Measurements from ENCODE around the gene SLC16A14. TPM values are rescaled to one million over a fixed set of nuclear protein-coding genes. Genes with fewer than 3 reads are reported as not detected.

Gene SLC16A14
- total and polyA plus RNA-seq, 10 of the 15 experiments (the other 5 are each of a cell fraction or from before 2014, with no cell fraction given) = 0.87 to 6.4 (median 4.1) TPM; not detected in 1

DNA sequence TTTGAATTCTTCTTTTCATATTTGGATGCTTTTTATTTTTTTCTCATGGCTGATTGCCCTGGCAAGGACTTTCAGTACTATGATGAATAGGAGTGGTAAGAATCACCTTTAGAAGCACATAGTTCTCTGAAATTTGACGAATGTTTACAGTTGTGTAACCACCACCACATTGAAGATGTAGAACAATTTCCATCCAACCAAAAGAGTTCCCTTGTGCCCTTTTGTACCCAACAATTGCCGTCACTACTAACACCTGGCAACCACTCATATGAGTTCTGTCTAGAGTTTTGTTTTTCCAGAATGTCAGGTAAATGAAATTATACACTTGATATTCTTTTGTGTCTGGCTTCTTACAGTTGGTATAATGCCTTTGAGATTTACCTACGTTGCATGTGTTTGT lies 28.7 kb upstream of the SLC16A14 start:
- Histone ChIP-seq H3K4me3 (no peak overlapping the region), H2AFZ (ENCODE audit: control insufficient read depth, low read depth, low read length) (no peak overlapping the region), H4K20me1 (ENCODE audit: control insufficient read depth, insufficient read depth) (no peaks in the 10 kb centered on the region), H3K4me1 (ENCODE audit: control insufficient read depth, insufficient read depth, low read length) (no peaks in the 10 kb centered on the region), H3K27ac (ENCODE audit: control insufficient read depth, insufficient read depth) (no peak overlapping the region), H3K9me3 (replicated peaks; ENCODE audit: control insufficient read depth, insufficient read depth, low read length) (no peaks in the 10 kb centered on the region), H3K36me3 (ENCODE audit: control insufficient read depth in 2 of 2, insufficient read depth in 2 of 2, low read length in 1 of 2) (no peaks in the 10 kb centered on the region), H3K4me2 (ENCODE audit: control insufficient read depth, insufficient read depth) (no peak overlapping the region), H3K9ac (ENCODE audit: control insufficient read depth, insufficient read depth, low read length) (no peak overlapping the region), H3K27me3 (replicated peaks in 1 of 2; ENCODE audit: control insufficient read depth in 2 of 2, insufficient read depth in 2 of 2, low read length in 1 of 2) (no peaks in the 10 kb centered on the region), H3K79me2 (ENCODE audit: control insufficient read depth, insufficient read depth, low read length) (no peaks in the 10 kb centered on the region)
- ATAC-seq = no peak
- intact Hi-C loops (cut with micrococcal nuclease; ENCODE audit: unreplicated experiment) = no loop called here
- no peak for FAIRE-seq
- BruUV-seq (replicated peaks) = no TSS peak
- ChIA-PET RAD21 (ENCODE audit: unreplicated experiment) (no interaction called here), POLR2A (no interaction called here), SMC1A (ENCODE audit: uncharacterized antibody, unreplicated experiment) (no interaction called here), CTCF (no interaction called here)
- 51% methylated on average over 3 of the region's 3 CpGs for WGBS (ENCODE audit: insufficient coverage, insufficient replicate concordance, low lambda C conversion rate, missing lambda C conversion rate)
- no peak for DNase-seq (ENCODE audit: low read depth, low spot score)
- in situ Hi-C loops (cut with MboI) = no loop called here
- no peak for TF ChIP-seq TARDBP (IDR thresholded peaks at IDR 0.05; ENCODE audit: borderline replicate concordance)
- TF ChIP-seq TBL1XR1 (IDR thresholded peaks at IDR 0.05; ENCODE audit: low read depth, low read length) = no peak
- no peak for TF ChIP-seq ZNF217 (IDR thresholded peaks at IDR 0.05)
- no peak for TF ChIP-seq ZNF24 (IDR thresholded peaks at IDR 0.05)
- no peak for TF ChIP-seq ZBED1 (IDR thresholded peaks at IDR 0.05; ENCODE audit: borderline replicate concordance)
- TF ChIP-seq ZNF592 (IDR thresholded peaks at IDR 0.05) = no peak
- TF ChIP-seq, protein P1, sequence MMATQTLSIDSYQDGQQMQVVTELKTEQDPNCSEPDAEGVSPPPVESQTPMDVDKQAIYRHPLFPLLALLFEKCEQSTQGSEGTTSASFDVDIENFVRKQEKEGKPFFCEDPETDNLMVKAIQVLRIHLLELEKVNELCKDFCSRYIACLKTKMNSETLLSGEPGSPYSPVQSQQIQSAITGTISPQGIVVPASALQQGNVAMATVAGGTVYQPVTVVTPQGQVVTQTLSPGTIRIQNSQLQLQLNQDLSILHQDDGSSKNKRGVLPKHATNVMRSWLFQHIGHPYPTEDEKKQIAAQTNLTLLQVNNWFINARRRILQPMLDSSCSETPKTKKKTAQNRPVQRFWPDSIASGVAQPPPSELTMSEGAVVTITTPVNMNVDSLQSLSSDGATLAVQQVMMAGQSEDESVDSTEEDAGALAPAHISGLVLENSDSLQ (IDR thresholded peaks at IDR 0.05) = no peak
- no peak for TF ChIP-seq PRDM15 (CRISPR knock-in tag; IDR thresholded peaks at IDR 0.05)
- no peak for TF ChIP-seq HSF1 (IDR thresholded peaks at IDR 0.05; ENCODE audit: low read depth, low read length)
- no peak for TF ChIP-seq MYC (IDR thresholded peaks at IDR 0.05; ENCODE audit: insufficient read depth, insufficient read length, insufficient replicate concordance, low read length, severe bottlenecking)
- no peak for TF ChIP-seq RFX5 (IDR thresholded peaks at IDR 0.05; ENCODE audit: low read depth, low read length)
- no peak for TF ChIP-seq KLF5 (IDR thresholded peaks at IDR 0.05; ENCODE audit: partially characterized antibody)
- no peak for TF ChIP-seq BRCA1 (IDR thresholded peaks at IDR 0.05; ENCODE audit: low read depth, low read length)
- TF ChIP-seq MAX (IDR thresholded peaks at IDR 0.05; ENCODE audit: low read depth, low read length) = no peak
- TF ChIP-seq NBN (IDR thresholded peaks at IDR 0.05) = no peak
- no peak for TF ChIP-seq IKZF2 (IDR thresholded peaks at IDR 0.05)

Data from GM12878 (cell line).